IPS DF 19.7 (cell line): ENCODE data around the gene CHD5.

ENCODE experiments used
- DNase-seq: peaks from one replicate; pipeline ENCODE4 v3.0.0-alpha.2; 2013; ENCODE audit warnings: low read depth, low spot score

CHD5 gene

DNA sequence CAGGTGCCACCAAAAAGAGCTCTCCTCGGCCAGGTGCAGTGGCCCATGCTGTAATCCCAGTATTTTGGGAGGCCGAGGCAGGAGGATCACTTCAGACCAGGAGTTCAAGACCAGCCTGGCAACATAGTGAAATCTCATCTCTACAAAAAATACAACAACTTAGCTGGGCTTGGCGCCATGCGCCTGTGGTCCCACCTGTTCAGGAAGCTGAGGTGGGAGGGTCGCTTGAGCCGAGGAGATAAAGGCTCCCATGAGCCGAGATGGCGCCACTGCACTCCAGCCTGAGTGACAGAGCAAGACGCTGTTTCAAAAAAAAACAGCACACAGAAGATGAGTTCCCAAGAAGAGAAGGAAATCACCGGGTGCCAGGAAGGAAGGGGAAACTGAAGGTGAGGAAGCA, 67.0 kb downstream of the CHD5 start:
- DNase-seq: no peak

DNA sequence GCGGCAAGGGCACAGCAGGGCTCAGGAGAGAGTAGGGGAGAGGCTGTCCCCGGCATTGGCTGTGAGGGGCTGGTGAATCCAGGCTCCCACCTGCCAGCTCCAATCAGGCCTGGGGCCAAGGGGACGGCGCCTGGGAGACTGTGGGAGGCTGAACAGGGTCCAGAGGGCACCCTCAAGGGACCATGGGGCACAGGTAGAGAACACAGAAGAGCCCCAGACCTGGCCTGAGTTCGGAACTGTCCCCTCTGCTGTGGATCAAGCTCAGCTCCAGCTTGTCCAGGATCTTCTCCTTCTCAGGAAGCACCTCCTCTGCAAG, 67.5 kb downstream of the CHD5 start:
- DNase-seq: no peak

DNA sequence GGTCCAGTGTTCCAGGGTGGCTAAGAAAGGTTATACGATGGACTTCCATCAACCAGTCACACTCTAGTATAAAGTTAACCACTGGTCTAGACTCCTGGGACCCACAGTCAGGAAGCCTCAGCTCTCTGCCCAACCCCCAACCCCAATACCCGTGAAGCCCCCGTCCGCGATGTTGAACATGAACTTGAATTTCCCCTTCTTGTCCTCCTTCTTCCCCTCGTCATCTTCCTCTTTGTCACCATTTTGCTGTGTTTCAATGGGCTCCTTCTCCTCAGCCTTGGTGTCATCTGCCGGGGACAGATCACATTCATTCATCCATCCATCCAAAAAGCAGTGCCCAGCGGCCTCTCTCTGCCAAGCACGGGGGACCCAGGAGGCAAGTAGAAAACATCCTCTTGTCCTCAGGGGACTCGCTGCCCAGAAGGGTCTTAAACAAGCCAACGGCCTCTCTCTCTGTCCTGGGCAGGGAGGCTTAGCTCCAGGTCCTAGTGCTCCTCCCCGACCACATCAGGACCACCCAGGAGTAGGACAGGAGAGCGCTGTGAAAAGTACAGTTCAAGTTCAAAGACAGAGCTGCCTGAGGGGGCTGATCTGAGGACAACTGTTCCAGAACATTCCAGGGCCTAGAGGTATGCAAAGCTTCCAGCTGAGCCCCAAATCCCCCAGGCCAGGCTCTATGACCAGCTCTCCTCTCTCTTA, 68.0 kb downstream of the CHD5 start:
- no peak for DNase-seq

DNA sequence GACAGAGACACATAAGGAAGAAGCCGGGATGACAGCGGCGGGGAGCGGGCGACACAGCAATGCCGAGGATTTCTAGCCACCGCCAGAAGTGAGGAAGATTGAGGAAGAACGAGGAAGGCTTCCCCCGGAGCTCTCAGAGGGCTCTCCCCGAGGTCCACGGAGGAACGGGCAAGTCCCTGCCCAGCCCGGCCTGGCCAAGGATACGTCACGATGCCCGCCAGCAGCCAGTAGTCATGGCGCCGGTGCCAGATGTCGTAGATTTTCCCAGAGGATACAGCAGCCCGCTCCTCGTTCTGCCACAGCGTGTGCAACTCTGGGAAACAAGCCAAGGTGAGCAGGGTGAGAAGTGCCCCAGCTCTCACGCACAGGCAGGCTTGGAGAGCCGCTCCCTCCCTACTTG, 68.5 kb downstream of the CHD5 start:
- DNase-seq: no peak

DNA sequence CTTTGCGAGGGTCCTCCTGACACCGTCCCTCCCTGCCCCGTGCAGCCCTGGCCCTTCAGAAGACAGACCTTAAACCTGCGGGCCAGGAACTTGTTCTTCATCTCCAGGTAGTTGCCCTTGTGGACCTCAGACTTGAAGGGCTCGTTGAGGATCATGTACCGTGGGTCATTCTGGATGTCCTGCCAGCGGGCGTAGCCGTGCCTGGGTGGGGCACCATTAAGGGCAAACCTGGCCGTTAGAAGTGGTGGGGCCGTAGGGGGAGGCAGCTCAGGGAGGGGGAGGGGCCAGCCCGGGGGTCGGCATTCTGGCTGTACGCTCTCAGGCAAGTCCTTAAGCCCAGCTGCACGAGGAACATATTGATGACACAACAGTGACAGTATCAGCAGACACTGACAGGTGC, 69.8 kb downstream of the CHD5 start:
- no peak for DNase-seq

DNA sequence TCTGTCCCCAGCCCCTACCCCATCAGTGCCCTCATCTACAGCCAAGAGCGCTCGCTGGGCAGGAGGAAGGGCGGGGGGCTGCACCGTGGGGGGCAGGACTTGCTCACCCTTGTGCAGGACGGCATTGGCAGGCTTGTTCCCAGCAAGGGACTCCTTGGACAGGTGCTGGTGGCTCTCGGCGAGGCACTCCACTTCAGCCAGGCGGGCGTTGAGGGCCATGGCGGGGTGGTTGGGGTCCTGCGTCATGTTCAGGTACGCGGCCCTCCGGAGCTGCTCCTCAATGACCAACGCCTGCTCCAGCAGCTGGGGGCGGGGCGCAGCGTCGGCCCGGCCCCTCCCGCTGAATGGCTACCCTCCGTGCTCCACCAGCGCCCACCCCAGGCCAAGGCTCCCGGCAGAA, 70.4 kb downstream of the CHD5 start:
- no peak for DNase-seq

DNA sequence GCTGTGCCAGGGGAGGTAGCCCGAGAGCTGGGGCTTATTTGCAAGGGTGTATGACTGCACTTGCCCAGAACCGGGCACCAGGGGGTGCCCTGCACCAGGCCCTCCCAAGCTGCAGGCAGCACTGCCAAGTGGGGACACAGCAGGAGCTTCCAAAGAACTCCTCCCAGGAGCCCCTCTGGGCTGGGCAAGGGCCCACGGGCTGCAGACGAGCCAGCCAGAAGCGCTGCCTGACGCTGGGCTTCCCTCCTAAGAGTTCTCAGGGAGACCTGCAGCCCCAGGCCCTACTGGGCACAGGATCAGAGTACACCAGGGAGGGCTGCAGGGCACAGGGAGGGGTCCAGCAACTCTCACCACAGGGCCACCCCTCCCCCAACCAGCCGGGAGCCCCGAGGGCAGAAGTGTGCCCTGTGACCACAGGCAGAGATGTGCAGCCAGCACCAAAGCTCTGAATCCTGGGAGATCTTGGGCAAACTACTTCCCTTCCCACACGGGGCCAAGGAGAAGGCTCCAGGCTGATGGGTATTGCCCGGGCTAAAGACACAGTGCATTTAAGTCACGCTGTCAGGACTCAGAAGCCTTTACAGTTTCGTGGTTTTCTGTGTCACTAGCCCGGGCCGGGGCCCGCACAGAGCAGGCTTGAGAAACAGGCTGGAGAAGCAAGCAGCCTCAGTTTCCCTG, 71.0 kb downstream of the CHD5 start:
- peak; percentile 20 for DNase-seq

DNA sequence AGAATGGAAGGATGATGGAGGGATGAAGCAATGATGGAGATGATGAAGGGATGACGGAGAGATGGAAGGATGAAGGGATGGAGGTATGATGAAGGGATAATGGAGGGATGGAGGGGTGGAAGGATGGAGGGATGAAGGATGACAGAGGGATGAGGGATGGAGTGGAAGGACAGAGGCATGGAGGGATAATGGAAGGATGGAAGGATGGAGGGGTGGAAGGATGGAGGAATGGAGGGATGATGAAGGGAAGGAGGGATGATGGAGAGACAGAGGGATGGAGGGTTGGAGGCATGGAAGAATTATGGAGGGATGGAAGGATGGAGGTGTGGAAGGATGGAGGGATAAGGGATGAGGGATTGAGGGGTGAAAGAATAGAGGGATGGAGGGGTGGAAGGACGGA, 71.6 kb downstream of the CHD5 start:
- no peak for DNase-seq

DNA sequence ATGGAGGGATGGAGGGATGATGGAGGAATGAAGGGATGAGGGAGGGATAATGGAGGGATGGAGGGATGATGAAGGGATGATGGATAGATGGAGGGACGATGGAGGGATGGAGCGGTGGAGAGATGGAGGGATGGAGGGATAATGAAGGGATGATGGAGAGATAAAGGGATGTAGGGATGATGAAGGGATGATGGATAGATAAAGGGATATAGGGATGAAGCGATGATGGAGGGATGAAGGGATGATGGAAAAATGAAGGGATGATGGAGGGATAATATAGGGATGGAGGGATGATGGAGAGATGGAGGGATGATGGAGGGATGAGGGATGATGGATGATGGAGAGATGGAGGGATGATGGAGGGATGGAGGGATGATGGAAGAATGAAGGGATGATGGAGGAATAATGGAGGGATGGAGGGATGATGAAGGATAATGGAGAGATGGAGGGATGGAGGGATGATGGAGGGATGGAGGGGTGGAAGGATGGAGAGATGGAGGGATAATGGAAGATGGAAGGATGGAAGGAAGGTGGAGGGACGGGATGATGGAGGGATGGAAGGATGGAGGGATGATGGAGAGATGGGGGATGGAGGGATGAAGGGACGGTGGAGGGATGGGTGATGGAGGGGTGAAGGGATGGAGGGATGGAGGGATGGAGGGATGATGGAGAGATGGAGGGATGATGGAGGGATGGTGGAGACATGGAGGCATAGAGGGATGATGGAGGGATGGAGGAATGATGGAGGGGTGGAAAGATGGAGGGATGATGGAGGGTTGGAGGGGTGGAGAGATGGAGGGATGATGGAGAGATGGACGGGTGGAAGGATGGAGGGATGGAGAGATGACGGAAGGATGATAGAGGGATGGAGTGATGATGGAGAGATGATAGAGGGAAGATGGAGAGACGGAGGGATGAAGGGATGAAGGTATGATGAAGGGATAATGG, 72.4 kb downstream of the CHD5 start:
- no peak for DNase-seq

DNA sequence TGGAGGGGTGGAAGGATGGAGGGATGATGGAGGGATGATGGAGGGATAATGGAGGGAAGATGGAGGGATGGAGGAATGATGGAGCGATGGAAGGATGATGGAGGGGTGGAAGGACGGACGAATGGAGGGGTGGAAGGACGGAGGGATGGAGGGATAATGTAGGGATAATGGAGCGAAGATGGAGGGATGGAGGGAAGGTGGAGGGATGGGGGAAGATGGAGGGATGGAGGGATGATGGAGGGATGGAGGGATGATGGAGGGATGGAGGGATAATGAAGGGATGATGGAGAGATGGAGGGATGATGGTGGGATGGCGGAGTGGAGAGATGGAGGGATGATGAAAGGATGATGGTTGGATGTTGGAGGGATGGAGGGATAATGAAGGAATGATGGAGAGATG, 73.1 kb downstream of the CHD5 start:
- no peak for DNase-seq

DNA sequence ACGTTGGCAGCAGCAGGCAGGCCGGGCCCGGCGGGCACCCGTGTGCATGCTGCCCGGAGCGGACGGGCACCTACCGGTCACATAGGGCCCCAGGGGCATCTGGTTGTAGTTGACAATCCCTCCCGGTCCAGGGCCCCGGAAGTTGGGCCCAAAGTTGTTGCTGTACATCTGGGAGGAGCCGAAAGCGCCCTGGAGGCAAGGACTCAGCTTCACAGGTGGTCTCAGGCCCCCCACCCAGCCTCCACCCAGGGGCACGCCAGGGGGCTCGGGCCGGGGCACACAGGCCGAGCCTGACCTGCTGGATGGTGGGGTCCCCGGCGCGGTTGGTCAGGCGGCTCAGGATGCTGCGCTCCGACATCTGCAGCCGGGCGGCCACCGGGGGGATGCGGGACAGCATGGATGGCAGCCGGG, 73.8 kb downstream of the CHD5 start:
- no peak for DNase-seq

DNA sequence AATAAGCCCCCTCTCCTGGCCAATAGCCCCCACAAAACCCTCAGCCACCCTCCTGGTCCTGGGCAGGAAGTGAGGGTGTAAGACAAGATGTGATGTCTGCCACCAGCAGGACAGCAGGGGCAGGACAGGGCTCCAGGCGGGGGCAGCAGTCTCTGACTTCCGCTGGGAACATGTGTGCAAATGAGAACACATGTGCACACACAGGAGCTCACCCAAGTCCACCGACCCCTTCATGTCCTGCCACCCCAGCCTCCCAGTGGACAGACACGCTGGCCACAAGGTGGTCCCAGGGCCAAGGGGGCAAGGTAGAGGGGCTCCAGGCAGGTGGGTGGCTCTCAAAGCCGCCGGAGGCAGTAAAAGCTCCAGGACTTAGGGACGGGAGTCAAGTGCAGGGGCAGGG, 74.4 kb downstream of the CHD5 start:
- DNase-seq: no peak

DNA sequence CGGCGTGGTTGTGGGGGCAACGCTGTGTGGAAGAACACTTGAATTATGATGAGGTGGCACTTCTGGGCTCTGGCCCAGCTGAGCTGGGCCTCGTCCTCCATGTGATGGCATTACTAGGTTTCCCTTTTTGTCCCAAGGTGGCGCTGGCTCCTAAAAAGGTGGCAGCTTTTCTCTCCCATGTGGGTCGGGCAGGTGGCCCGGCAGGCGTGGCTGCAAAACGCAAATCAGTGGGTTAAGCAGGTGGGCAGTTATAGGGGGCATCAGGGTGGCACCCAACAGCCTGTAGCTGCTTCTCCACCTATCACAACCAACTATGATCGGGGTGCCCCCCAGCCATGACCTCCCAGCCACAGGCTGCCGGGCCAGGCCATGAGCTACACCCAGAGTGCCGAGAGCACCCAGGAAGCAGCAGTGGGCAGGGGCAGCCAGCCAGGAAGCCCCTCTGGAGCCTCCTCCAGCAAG, 74.9 kb downstream of the CHD5 start:
- no peak for DNase-seq

DNA sequence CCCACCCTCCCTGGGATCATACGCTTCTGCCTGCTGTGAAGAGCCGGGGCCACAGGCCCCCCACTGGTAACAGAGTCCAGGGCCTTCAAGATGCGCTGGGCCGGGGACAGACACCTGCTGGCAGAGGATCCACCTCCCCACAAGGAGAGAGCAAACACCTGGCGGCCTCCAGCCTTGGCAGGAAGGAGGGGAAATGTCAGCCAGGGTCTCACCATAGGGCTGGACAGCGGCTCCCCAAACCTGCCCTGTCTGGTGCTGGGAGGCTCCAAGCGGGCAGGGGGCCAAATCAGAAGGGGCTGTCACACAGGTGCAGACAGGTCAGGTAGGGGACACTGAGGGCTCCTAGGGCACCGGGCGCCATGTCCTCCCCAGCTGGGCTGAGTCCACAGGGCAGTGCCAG, 75.5 kb downstream of the CHD5 start:
- no peak for DNase-seq

DNA sequence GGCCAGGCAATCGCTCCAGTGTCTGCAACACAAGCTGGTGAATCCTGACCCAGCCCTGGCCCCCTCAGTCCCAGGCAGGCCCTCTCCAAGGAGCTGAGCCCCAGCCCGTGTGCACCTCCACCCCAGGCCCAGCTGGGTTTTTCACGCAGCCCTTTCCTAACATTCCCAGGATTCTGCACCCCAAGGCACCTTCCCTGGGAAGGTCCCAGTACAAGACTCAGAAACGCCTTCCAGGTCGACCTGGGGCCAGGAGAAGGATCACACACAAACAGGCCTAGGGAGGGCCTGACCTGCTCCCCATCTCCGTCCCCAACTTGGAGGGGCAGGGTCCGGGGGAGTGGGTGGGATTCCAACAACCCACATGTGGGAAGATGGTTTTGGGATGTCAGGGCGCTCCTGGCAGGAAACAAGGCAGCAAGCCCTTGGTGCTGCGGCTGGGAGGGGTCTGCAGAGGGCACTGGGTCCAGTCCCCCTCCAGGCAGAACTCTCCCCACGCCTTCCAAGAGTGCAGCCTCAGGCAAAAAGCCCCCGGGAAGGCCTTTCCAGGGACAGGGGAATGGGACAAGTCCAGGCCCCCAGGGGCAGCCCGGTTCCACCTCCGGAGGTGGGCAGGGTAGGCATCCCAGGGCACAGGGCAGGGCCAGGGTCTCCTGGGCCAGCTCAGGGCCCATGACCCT, 76.1 kb downstream of the CHD5 start:
- DNase-seq: no peak

DNA sequence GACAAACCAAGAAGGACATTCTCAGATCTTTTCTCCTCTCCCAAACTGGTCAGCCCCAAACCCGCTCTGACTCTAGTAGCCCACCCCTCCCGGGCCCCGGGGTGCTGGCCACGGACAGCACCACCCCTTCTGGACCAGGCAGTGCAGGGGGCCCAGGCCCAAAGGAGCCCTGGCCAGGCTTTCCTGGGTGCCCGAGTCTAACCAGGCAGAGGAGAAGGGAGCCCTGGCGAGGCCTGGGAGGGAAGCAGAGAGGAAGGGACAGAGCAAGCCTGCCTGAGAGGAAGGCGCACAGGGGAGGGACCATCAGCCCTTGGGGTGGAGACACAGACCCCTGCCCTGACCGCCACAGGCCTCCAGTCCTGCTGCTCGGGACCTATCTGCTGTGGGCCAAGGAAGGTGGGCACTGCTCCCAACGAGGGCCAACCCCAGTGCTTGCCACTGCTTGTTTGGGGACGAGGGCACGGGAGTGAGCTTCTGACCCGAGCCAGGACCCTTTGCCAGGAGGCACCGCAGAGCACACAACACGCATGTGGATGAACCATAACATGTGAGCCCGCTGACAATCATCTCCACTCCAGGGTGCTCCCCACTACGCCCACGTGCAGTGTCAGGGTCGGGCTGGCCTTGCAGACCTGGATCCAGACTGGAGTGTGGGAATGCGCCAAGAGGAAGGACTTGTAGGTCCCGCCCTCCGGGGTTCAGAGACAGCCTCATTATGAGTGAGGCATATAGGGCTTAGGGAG, 76.8 kb downstream of the CHD5 start:
- DNase-seq: no peak

DNA sequence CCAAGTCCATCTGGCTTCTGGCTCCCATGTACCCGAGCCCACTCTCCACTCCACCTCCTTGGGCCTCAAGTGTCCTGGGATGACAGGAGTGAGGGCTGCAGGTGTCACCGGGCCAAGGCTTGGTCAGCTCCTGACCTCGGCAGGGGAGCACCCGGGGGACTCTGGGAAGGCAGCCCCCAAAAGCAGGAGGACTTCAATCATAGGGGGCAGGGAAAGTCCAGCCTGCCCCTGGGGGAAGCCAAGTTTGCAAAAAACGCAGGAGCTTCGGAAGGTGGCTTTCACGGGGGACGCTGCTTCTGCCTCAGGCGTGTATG, 77.6 kb downstream of the CHD5 start:
- no peak for DNase-seq

DNA sequence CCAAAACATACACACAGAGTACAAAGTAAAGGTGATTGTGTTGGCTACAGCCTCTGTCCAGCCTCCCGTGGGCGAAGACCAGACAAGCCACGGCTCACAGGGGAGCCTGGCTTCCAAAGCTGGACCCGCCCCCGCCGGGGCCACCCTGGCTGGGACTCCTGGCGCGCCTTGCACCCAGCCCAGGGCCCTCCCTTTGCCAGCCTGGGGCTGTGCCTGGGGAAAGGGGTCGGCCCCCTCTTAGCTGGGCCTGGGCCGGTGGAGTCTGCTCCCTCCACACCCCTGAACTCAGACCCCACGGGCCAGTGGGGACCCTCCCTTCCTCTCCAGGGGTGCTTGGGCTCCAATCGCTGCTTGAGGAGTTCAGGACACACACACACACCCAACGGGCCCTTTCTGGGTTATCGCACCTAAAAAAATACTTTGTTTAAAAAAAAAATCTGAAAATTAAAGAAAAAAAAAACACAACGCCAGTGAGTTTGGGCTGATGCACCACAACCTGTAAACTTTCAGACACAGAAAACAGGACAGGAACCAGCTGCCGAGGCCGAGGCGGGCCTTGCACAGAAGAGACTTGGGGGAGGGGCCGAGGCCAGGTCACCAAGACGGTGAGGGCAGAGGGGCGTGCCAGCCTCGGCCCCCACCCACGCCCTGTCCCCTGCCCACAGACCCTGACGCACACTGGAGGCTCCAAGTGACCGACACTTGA, 78.1 kb downstream of the CHD5 start:
- DNase-seq: no peak

DNA sequence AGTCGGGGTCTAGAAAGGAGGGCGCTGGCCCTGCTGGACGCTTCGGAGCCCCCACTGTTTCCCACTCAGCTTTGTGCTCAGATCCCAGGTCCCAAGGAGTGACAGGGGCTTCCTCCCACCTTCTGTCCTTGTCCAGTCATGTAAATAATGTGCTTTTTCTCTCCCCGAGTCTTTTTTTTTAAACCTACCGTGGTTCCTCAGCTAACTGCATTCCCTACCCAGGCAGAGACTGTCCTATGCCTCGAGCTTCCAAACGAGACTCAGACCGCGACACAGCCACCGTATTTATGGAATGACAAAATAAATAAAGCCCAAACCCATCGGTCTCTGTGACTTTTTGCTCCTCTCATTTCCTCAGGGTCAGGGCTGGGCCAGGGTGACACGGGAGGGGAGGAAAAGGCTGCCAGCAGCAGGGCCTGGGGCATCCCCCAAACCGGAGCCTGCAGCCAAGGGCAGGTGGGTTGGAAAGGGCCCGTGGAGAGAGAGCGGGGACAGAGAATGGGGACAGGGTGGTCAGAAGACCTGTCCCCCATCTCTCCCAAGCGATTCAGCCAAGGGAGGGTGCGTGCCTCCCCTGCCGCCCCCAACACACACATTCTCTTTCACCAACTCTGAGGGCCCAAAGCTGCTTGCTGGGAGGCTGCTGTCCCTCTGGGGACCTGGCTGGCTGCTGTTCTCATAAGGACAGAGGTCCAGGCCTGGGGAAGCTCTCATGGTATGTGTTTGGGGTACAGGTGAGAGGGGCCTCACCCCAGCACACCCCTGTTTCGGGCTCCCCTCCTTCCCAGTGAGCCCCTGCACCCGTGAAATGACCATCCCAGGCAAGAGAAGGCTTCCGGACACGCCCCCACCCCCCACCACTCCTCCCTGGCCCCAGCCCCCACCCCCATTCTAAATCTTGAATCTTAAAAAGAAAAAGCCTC, 79.0 kb downstream of the CHD5 start:
- DNase-seq: no peak
